HG03135 (cell line): ENCODE results near the gene P2RX1.
A peak's percentile ranks its signal among the peaks of the same experiment; 100 is the strongest.

Experiments
- ATAC-seq: cut with Tn5 transposase; IDR thresholded peaks from one replicate; pipeline ENCODE4 v1.9.1; 2021; ENCODE audit warnings: mild to moderate bottlenecking, moderate library complexity; ENCODE audit not compliant: unreplicated experiment

The P2RX1 gene

DNA sequence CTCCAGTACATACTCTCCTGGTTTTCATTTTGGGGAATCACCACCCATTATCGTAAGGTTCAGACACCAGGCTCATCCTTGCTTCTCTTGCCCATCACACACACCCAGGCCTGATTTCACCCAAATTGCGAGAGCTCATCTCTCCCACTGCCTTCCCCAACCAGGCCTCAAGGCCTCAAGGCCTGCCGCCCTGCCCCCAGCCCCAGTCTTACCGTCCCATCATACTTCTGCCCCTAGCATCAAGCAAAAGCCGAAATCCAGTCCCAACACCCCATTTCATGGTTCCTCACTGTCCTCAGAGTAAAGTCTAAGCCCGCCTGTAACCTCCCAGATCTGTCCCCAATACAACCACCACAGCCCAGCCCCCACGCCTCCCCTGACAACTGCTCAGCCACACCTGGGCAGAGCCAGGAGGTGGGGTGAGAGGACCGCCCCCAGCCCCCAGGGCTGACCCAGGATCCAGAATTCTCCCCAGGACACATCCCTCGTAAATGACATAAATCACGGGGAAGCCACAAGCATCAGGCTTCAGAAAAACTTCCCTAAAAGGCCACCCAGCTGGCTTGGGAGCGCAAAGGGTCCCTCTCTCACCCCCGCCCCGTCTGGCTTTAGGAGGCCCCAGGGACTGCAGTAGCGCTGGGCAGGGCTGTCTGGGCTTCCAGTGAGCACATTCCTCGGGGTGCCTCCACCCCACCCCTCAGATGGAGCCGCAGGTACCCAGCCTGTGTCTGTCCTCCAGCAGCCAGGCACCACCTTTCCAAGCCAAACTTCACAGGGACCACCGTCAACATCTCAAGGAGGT is 9.6 kb upstream of the P2RX1 start:
- no peak for ATAC-seq

DNA sequence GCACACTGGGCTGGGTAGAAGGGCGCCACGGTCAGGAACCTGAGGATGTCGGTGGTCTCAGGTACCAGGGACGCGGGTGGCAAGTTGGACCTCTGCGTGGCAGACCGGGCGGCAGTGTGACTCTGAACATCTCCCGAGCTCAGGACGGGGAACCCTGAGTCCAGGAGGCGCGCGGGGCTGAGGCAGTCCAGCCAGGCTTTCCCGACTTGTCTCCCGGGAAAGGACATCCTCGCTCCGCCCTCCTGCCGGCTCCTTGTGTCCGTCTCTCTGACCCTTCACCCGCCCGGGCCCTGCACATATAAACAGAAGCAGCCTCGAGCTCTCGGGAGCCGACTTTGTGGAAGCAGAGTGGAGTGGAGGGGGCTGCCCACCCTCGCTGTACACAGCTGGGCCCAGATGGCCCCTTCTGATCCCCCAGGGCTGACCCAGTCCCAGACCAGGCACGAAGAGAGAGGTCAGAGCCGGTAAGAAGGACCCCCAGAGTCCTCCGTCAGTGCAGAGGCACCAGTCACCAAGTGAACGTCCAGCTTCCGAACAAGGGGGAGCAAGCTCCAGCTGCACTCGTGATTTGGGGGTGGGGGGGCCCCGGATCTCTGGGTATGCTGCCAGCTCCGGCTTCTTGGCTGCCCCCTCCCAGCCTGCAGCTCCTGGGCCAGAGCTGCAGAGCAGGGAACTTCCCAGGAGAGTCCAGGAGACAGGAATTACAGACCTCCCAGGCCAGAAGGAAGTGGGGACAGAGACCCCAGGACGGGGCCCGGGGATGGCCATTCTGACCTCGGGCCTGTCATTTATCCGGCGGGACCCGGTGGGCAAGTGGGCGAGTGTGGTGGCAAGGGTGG is 8.5 kb upstream of the P2RX1 start:
- no peak for ATAC-seq

DNA sequence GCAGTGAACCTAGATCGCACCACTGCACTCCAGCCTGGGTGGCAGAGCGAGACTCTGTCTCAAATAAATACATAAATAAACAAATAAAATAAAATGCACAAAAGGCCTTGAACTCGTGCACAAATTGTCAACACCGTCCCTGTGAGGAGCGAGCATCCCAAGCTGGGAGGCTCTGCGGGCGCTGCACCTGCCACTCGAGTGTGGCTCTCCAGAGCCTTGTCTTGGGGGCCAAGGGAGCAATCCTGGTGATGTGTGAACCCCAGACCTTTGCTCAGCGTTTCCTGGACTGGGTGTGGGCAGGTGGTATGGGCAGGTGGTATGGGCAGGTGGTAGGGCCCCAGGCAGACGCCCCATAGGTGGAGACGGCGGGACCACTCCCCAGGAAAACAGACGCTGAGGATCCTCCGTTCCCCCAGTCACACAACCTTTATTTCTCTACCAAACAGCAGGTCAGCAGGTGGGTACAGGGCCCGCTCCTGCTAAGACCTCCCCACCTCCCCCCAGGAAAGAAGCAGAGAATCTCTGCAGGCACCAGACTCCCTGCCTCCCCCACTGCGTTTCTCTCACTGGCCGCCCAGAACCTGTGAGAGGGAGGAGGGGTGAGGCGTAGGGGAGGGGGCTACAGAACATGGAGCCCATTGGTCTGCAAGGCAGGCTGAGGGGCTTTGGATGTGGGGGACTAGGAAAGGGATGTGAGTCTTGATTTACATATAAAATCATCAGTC is 7.4 kb upstream of the P2RX1 start:
- no peak for ATAC-seq

DNA sequence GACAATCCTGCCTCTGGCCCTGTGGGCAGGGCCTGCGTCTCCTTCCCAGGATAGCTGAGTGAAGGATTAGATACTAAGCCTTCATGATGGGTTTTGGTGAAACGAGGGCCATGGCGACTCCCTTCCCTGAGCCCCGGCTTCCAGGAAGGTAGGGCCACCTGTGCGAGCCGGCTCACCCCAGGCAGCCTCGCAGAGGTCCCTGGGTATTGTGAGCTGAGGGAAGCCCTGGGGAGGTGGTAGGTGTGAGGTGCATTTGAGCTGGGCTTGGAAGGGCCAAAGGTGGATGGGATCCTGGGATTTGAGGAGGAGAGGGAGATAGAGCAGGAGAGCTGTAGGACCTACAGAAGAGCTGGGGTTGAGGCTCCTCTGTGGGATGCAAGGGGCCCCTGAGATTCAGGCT is 6.5 kb upstream of the P2RX1 start:
- ATAC-seq, result no peak

DNA sequence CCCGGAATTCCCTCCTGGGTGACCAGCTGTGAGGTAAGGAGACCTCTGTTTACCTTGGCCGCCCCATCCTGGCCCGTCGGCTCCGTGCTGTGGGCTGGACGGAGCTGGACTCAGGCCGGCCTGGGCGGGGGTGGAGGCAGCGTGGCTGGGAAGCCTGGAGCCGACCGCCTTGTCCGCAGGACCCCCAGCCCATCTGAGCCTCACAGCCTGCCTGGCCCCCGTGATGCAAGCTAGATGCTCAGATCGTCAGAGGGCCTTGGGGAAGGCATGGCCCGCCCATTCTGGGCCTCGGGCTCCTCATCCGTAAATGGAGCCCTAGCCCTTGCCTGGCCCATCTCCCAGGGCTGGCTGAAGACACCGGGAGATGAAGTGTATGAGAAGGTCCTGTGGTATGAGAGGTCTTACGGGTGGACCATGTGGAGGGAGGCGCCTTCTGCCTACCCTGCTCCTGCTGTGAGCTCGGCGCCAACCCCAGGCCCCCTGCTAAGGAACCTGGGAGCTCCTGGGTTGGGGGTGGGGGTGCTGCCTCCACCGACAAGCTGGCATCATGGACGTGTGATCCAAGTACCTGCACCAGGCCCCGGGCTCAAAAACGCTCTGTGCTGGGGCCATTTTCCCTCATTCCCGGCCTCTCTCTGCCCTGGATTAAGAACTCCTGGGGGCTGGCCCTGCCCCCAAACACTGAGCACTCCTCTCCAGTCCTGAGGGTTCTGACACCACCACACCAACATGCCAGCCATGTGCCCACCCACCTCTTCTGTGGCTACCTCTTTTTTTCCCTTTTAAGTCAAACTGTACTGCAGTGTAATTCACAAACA is 5.4 kb upstream of the P2RX1 start:
- no peak for ATAC-seq

- no peak for ATAC-seq
These were observed 4.7 kb upstream of the P2RX1 start for GRCh38 chr17:3921006-3921405.

DNA sequence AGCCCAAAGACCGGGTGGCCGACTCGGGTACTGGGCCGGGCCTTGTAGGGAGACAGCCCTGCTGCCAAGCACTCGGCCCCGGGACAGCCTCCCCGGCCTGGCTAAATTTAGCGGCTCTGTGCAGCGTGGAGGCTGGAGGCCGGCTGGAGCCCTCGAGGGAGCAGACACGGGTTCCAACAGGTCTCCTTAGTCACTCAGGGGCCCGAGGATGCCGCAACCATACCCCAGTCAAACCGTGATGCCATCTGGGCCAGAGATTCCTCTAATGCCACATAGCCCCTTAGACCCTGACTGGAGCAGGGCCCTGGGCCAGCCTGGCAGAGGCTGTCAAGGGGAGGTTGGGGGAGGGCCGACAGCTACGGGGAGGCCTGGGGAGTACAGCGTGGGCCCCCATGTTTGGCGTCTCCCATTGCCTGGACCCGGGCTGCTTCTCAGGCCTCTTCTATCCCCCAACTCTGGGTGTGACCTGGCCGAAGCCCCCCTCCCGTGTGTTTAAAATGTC is 2.9 kb upstream of the P2RX1 start:
- no peak for ATAC-seq

DNA sequence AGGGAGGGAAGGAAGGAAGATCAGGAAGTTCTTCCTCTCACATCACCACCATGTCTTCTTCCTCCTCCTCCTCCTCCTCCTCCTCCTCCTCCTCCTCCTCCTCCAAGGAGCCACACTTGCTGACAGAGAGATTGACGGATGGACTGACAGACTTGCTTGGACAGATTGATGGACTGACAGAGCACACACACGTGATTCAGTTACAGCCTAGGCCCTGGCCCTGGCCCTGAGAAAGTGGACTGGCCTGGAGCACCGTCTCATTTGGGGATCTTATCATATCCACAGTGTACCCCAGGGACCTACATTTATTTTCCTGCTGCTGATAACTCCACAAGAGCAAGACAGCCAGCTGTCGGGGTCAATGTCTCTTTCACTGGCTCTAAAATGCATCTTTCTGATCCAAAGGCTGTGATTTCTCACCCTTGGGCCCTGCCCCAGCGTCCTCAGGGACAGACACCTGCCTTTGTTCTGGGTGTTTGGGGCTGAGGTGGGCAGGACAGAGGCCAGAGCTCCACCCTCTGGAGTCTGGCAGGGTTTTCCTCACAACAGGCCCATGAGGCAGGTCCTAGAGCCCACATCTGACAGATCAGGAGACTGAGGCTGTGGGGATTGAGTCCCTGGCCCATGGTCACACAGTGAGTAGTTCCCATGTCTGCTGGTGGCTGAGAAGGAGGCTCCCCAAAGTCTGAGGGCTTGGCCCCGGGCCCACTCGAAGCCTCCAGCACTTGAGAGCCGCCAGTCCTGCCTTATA is 2.3 kb upstream of the P2RX1 start:
- no peak for ATAC-seq

GRCh38 chr17:3917391-3917931 is 1.2 kb upstream of the P2RX1 start:
- ATAC-seq, result no peak

DNA sequence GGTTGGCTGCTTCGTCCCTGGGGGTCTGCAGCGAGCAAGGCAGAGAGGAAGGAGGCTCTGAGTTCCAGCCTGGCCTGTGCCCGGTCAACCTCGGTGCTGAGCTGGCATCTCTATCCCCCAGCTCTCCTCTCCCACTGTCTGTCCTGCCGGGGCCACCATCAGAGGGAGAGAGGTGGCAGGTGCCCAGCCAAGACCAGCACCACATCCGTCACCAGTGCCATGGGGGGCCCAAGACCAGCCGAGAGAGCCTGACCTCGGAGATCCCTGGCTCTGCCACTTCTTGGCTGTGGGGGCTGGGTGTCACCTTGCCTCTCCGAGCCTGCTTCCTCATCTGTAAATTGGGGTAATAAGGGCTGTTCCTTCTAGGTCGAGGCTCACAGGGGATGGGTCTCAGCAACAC is 560 bp upstream of the P2RX1 start:
- ATAC-seq, result no peak

GRCh38 chr17:3915581-3915994 is 677 bp downstream of the P2RX1 start:
- ATAC-seq, result no peak

DNA sequence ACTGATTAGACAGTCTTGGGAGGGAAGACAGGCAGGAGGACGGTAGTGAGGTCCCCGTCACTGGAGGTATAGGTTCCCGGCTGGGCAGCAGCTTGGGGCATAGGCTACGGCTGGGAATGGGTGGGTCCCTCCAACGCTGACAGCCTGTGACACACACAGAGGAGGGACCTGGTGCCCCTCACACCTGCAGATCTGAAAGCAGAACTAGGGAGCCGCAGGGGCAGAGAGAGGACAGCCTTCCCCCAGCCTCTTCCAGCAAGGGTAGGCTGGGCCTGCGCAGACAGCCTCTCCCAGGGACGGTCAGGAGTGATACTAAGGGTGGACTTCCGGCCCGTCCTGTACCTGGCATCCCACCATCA is 2.0 kb downstream of the P2RX1 start:
- no peak for ATAC-seq

DNA sequence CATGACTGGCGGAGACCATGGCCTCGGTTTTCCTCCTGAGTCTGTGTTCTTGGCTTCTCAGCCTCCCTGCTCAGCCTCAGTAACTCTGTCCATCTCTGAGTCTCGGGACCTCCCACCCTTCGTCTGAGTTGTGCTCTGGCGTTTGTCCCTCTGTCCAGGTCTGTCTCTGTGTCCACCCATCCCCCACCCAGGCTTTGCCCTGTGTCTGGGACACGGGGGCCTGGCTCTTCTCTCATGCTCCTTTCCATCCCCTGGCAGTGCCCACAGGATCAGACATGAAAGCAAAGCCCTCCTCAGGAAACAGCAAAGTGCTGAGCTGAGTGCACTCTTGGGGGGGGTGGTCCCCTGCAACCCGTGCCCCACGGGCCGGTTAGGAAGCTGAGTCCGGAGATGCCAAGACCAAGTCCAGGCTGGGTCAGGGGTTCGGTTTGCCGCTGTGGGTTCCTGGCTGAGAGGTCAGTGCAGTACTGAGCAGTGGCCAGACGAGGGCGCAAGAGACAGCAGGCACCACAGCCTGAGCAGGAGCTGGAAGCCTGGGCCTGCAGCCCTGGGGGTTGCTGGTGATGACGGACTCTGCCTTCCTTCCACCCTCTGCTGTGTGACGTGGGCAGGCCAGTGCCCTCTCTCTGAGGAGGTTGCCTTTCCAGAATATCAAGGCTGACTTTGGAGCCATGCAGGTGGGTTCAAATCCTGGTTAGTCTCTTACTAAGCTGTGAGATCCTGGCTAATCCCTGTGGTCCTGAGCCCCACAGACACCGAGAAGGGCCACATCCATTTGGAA is 2.5 kb downstream of the P2RX1 start:
- no peak for ATAC-seq

DNA sequence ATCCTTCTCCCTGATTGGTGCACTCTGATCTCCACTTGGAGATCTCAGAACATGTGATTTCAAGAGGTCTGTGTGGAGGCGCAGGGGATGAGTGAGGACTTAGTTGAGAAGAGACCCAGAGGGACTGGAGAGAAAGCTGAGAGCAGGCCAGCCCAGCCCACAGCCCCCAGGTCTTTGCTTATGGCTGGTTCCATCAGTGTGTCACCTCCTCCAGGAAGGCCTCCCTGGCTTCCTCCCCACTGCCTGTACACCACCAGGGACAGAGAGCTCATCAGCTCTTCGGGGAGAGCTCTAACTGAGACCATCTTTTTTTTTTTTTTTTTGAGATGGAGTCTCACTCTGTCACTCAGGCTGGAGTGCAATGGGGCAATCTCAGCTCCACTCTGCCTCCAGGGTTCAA is 3.4 kb downstream of the P2RX1 start:
- ATAC-seq, result no peak

- ATAC-seq, result peak; percentile 71
These were observed 4.8 kb downstream of the P2RX1 start for GRCh38 chr17:3911271-3912053.

GRCh38 chr17:3910420-3911270 is 5.6 kb downstream of the P2RX1 start:
- no peak for ATAC-seq

DNA sequence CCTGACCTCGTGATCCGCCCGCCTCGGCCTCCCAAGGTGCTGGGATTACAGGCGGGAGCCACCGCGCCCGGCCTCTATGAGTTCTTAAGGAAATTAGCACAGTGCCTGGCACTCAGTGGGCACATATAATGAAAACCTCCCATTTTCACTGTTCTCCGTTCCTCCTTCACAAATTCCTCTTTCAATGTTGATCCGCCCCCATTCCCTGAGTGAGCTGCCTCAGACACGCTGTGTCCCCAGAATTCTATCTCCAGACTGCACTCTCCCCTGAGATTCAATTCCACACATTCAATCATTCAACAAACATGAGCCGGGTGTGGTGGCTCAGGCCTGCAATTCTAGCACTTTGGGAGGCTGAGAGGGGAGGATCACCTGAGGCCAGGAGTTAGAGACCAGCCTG is 7.0 kb downstream of the P2RX1 start:
- no peak for ATAC-seq
